Parathyroid adenoma (tissue), 2 donors: ENCODE measurements around the gene ARL6IP6.
"Not testable (repeated sequence)": the region's sequence is repeated elsewhere in the genome, so short reads cannot be mapped to it uniquely, and the experiment has no call there.

Experiments
- H2AFZ ChIP-seq: fragments of 300-600 bp; sonication (generic); one replicate; pipeline ENCODE4 v1.7.0; 2017; ENCODE audit warnings: antibody characterized with exemption, mild to moderate bottlenecking
- H3K27ac ChIP-seq: fragments of 300-600 bp; sonication (generic); one replicate; pipeline ENCODE4 v1.7.0; 2017
- H3K27me3 ChIP-seq: fragments of 300-600 bp; sonication (generic); one replicate; pipeline ENCODE4 v1.7.0; 2017; ENCODE audit warnings: low read length; ENCODE audit not compliant: control insufficient read depth, insufficient read depth
- H3K36me3 ChIP-seq: fragments of 300-600 bp; sonication (generic); one replicate; pipeline ENCODE4 v1.7.0; 2017; ENCODE audit warnings: low read length; ENCODE audit not compliant: control insufficient read depth, insufficient read depth
- H3K4me1 ChIP-seq: fragments of 300-600 bp; sonication (generic); one replicate; pipeline ENCODE4 v1.7.0; 2017; ENCODE audit warnings: control low read depth
- H3K4me2 ChIP-seq: fragments of 300-600 bp; sonication (generic); one replicate; pipeline ENCODE4 v1.7.0; 2017; ENCODE audit warnings: low read length
- H3K4me3 ChIP-seq: fragments of 300-600 bp; sonication (generic); one replicate; pipeline ENCODE4 v1.7.0; 2017; ENCODE audit warnings: low read depth, low read length
- H3K79me2 ChIP-seq: fragments of 300-600 bp; sonication (generic); one replicate; pipeline ENCODE4 v1.7.0; 2017; ENCODE audit warnings: control low read depth
- H3K9ac ChIP-seq: fragments of 300-600 bp; sonication (generic); one replicate; pipeline ENCODE4 v1.7.0; 2017; ENCODE audit warnings: mild to moderate bottlenecking
- H3K9me3 ChIP-seq: fragments of 300-600 bp; sonication (generic); one replicate; pipeline ENCODE4 v1.7.0; 2017; ENCODE audit warnings: low read length; ENCODE audit not compliant: control insufficient read depth
- TF ChIP-seq, protein P1 (sequence below): fragments of 300-600 bp; sonication (generic); IDR thresholded peaks from one replicate; pipeline ENCODE4 v1.7.0; 2017; ENCODE audit warnings: antibody characterized with exemption, mild to moderate bottlenecking
- donor health status: primary hyperparathyroidism.

The ARL6IP6 gene

DNA sequence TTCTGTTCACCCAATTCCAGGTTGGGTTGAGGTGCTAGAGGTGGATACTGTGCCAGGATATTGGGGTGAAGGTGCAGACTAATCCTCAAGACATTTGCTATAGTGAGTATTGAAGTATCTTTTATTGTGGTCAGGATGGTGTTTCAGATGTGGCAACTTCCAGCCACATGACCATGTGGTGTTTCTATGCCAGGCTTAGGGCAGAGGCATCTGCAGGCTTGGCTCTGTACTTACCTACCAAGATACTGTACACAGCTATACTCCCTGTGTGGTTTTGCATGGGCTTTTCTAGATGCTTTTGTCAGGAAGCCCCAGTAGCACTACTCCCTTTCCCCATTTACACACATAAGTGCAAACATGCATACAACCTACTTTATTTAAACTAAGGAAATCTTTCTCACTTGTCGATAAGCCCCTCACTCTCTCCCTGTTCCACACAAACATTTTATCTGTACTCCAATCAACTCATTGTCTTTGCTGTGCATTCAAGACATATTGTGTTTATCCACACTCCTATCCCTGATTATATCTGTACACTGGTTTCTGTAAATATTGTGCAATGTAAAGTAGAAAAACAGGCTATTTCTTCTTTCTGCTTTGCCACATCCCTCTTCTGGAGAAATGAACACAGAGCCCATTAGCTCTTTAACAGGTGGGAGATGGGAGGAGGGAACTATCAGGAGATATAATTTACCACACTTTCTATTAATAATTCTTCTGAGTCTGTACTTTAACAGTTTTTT, 12.3 kb downstream of the ARL6IP6 start:
- H3K79me2 ChIP-seq, result peaks cover 9% of the 10 kb centered on the region
- no peak overlapping the region for H3K27ac ChIP-seq
- TF ChIP-seq, protein P1, sequence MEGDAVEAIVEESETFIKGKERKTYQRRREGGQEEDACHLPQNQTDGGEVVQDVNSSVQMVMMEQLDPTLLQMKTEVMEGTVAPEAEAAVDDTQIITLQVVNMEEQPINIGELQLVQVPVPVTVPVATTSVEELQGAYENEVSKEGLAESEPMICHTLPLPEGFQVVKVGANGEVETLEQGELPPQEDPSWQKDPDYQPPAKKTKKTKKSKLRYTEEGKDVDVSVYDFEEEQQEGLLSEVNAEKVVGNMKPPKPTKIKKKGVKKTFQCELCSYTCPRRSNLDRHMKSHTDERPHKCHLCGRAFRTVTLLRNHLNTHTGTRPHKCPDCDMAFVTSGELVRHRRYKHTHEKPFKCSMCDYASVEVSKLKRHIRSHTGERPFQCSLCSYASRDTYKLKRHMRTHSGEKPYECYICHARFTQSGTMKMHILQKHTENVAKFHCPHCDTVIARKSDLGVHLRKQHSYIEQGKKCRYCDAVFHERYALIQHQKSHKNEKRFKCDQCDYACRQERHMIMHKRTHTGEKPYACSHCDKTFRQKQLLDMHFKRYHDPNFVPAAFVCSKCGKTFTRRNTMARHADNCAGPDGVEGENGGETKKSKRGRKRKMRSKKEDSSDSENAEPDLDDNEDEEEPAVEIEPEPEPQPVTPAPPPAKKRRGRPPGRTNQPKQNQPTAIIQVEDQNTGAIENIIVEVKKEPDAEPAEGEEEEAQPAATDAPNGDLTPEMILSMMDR, result no peak
- no peak overlapping the region for H2AFZ ChIP-seq
- no peak overlapping the region for H3K4me2 ChIP-seq
- no peaks in the 10 kb centered on the region for H3K27me3 ChIP-seq
- no peaks in the 10 kb centered on the region for H3K4me1 ChIP-seq
- no peak overlapping the region for H3K4me3 ChIP-seq
- no peaks in the 10 kb centered on the region for H3K9me3 ChIP-seq
- no peaks in the 10 kb centered on the region for H3K36me3 ChIP-seq
- no peak overlapping the region for H3K9ac ChIP-seq

DNA sequence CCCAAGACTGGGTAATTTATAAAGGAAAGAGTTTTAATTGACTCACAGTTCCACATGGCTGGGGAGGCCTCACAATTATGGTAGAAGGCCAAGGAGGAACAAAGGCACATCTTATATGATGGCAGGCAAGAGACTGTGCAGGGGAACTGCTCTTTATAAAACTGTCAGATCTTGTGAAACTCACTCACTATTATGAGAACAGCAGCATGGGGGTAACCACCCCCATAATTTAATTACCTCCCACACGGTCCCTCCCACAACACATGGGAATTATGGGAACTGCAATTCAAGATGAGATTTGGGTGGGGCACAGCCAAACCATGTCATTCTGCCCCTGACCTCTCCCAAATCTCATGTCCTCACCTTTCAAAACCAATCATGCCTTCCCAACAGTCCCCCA, 19.1 kb downstream of the ARL6IP6 start:
- not testable (repeated sequence) for H2AFZ ChIP-seq, H3K4me3 ChIP-seq, H3K79me2 ChIP-seq, H3K4me1 ChIP-seq, H3K27ac ChIP-seq, H3K9ac ChIP-seq, H3K27me3 ChIP-seq, H3K36me3 ChIP-seq, H3K9me3 ChIP-seq, H3K4me2 ChIP-seq

DNA sequence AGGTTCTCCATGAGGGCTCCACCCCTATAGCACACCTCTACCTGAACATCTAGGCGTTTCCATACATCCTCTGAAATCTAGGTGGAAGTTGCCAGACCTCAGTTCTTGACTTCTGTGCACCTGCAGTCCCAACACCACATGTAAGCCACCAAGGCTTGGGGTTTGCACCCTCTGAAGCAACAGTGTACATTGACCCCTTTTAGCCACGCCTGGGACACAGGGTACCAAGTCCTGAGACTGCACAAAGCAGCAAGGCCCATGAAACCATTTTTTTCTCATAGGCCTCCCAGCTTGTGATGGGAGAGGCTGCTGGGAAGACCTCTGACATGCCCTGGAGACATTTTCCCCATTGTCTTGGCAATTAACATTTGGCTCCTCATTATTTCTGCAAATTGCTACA, 20.0 kb downstream of the ARL6IP6 start:
- Histone ChIP-seq H3K4me2 (no peak overlapping the region), H3K4me3 (no peak overlapping the region), H3K4me1 (no peaks in the 10 kb centered on the region), H3K79me2 (no peaks in the 10 kb centered on the region), H3K9ac (no peak overlapping the region), H3K36me3 (no peaks in the 10 kb centered on the region), H2AFZ (no peak overlapping the region), H3K27ac (no peak overlapping the region), H3K9me3 (no peaks in the 10 kb centered on the region), H3K27me3 (no peaks in the 10 kb centered on the region)
- TF ChIP-seq, protein P1, result no peak

DNA sequence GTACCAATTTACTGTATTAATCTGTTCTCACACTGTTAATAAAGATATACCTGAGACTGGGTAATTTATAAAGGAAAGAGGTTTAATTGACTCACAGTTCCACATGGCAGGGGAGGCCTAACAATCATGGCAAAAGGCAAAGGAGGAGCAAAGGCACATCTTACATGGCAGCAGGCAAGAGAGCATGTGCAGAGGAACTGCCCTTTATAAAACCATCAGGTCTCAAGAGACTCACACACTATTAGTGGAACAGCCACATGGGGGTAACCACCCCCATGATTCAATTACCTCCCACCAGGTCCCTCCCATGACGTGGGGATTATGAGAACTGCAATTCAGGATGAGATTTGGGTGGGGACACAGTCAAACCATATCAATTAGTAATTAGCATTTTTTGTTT, 21.3 kb downstream of the ARL6IP6 start:
- not testable (repeated sequence) for H3K79me2 ChIP-seq, H3K4me2 ChIP-seq, H3K4me3 ChIP-seq, H2AFZ ChIP-seq, H3K27ac ChIP-seq, H3K9ac ChIP-seq, H3K27me3 ChIP-seq, H3K36me3 ChIP-seq, H3K4me1 ChIP-seq, H3K9me3 ChIP-seq

DNA sequence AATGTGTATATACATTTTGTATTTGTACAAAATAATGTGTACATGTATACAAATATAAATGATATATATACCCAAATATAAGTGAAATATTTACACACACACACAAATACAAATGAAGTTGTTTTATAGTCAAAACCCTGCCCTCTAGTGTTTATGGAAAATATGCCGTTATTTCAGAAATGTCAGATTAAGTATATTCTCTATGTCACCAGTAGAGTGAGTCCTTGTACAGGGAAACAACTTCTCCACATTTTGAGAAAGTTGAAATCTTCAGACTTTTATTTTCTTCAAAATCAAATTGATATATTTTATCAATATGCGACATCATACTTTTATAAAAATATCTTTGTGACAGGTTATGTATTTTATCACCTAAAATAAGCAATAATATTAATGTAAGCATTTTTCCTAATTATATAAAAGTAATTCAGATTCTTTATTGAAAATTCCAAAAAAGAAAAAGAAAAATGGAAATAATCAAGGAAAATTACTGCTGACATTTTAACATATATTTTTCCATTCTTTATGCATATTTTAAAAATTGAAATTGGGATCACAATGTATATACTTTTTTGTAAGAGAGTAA, 22.4 kb downstream of the ARL6IP6 start:
- Histone ChIP-seq H3K4me3 (no peak overlapping the region), H3K9me3 (no peaks in the 10 kb centered on the region), H3K27me3 (no peaks in the 10 kb centered on the region), H3K79me2 (no peaks in the 10 kb centered on the region), H3K9ac (no peak overlapping the region), H2AFZ (no peak overlapping the region), H3K4me1 (no peaks in the 10 kb centered on the region), H3K4me2 (no peak overlapping the region), H3K36me3 (no peaks in the 10 kb centered on the region), H3K27ac (no peak overlapping the region)
- TF ChIP-seq, protein P1, result peak; percentile 80
